K562 (cell line): ENCODE data around the gene RAI14. TPM values are rescaled to one million over a fixed set of nuclear protein-coding genes. Genes with fewer than 3 reads are reported as not detected.

Source experiments
- ATAC-seq: fragments of 200-7000 bp; cut with Tn5 transposase; 3 replicates; pipeline ENCODE4 v1.9.1; 2020; ENCODE audit warnings: moderate library complexity
- BruUV-seq: library from RNA; stranded (reverse); fragments of 400-500 nt; replicated peaks from 2 replicates; lab custom pipeline; 2021; lab: Mats Ljungman, UMichigan
- CTCF ChIA-PET: fragments of 300-600 bp; formaldehyde crosslinking; extraction: SDS; loops from one replicate; lab custom pipeline; 2021; ENCODE audit warnings: low intra/inter-chr PET ratio; lab: Yijun Ruan, JAX
- POLR2A ChIA-PET: fragments of 300-600, 350-650 bp; sonication (Branson Sonifier 250); formaldehyde crosslinking; extraction: SDS; loops from one replicate; lab custom pipeline; 2021; ENCODE audit warnings: antibody characterized with exemption, inconsistent platforms; lab: Yijun Ruan, JAX
- DNase-seq, 4 experiments: peaks; one replicate each; pipeline versions ENCODE4 v3.0.0 to v3.0.0-alpha.2; 2011 to 2018; ENCODE audit warnings: low spot score in 3 of 4, mixed read lengths in 3 of 4; ENCODE audit errors: extremely low read depth in 1 of 4
- FAIRE-seq: peaks from 2 replicates; lab custom pipeline; 2011; peaks lifted over from hg19 to GRCh38; lab: Jason Lieb, UNC
- H2AFZ ChIP-seq: 2 replicates; pipeline ENCODE4 v1.6.0; 2011; ENCODE audit warnings: low read depth, low read length, control low read depth, inconsistent platforms
- H3K27ac ChIP-seq: fragments of 200-600 bp; 3 replicates; pipeline ENCODE4 v1.8.0; 2011; ENCODE audit warnings: low read depth, mild to moderate bottlenecking, control low read depth, inconsistent platforms, low read length, moderate library complexity, mixed read lengths; ENCODE audit errors: extremely low read depth
- H3K27me3 ChIP-seq, 2 experiments: fragments of 300-600 bp in 1 of 2; 2 replicates in 1 of 2; 3 replicates in 1 of 2; pipeline versions ENCODE4 v1.6.0 to v1.8.0; 2011; ENCODE audit warnings: inconsistent platforms in 2 of 2, low read length in 2 of 2, mild to moderate bottlenecking in 1 of 2, mixed read lengths in 1 of 2, moderate library complexity in 1 of 2; ENCODE audit not compliant: control insufficient read depth in 2 of 2, insufficient read depth in 2 of 2
- H3K36me3 ChIP-seq: fragments of 300-600 bp; 3 replicates; pipeline ENCODE4 v1.8.0; 2011; ENCODE audit warnings: mild to moderate bottlenecking, low read length, inconsistent platforms; ENCODE audit not compliant: control insufficient read depth, insufficient read depth
- H3K4me1 ChIP-seq, 2 experiments: fragments of 200-600 bp in 1 of 2; replicated peaks in 1 of 2; 2 replicates in 1 of 2; 3 replicates in 1 of 2; pipeline versions ENCODE4 v1.5.1 to v1.8.0; 2011; ENCODE audit warnings: inconsistent platforms in 2 of 2, low read length in 2 of 2, mild to moderate bottlenecking in 1 of 2, mixed read lengths in 1 of 2, moderate library complexity in 1 of 2; ENCODE audit not compliant: control insufficient read depth in 2 of 2, insufficient read depth in 2 of 2
- H3K4me2 ChIP-seq: 2 replicates; pipeline ENCODE4 v1.6.1; 2011; ENCODE audit warnings: low read length, control low read depth, inconsistent platforms, mixed read lengths; ENCODE audit not compliant: insufficient read depth
- H3K4me3 ChIP-seq: fragments of 200-600 bp; sonication (generic), shearing (Covaris generic); 2 replicates; pipeline ENCODE4 v1.5.1; 2016; ENCODE audit warnings: control low read depth, inconsistent platforms
- H3K79me2 ChIP-seq: fragments of 200-600 bp; 3 replicates; pipeline ENCODE4 v1.8.0; 2011; ENCODE audit warnings: low read length, inconsistent platforms; ENCODE audit not compliant: control insufficient read depth, insufficient read depth
- H3K9ac ChIP-seq, 2 experiments: 2 replicates each; pipeline versions ENCODE4 v1.6.0 to v1.6.1; 2011; ENCODE audit warnings: low read depth in 2 of 2, low read length in 2 of 2, control low read depth in 1 of 2, inconsistent platforms in 1 of 2, mild to moderate bottlenecking in 1 of 2, mixed read lengths in 1 of 2; ENCODE audit not compliant: insufficient read depth in 1 of 2
- H3K9me1 ChIP-seq: one replicate; pipeline ENCODE4 v1.6.0; 2011; ENCODE audit warnings: inconsistent platforms, mild to moderate bottlenecking, low read length, moderate library complexity; ENCODE audit not compliant: control insufficient read depth, insufficient read depth
- H3K9me3 ChIP-seq: replicated peaks from 2 replicates; pipeline ENCODE4 v1.5.1; 2011; ENCODE audit warnings: low read depth, low read length, inconsistent platforms; ENCODE audit not compliant: control insufficient read depth, insufficient read depth
- H4K20me1 ChIP-seq: replicated peaks from 2 replicates; pipeline ENCODE4 v1.6.1; 2011; ENCODE audit warnings: low read length, inconsistent platforms, mixed read lengths; ENCODE audit not compliant: control insufficient read depth, insufficient read depth
- AFF4 ChIP-seq: sonication (generic); formaldehyde crosslinking; IDR thresholded peaks from 2 replicates; pipeline ENCODE4 v1.8.0; 2023; ENCODE audit warnings: mild to moderate bottlenecking, missing genetic modification reagents
- CREBBP ChIP-seq: IDR thresholded peaks from one replicate; pipeline ENCODE4 v1.6.1; 2012; ENCODE audit warnings: low read depth, mild to moderate bottlenecking, control low read depth, inconsistent platforms, low read length
- PHF20 ChIP-seq: fragments of 450-650 bp; IDR thresholded peaks from 2 replicates; pipeline ENCODE4 v1.6.1; 2018; ENCODE audit not compliant: partially characterized antibody
- RAD51 ChIP-seq: fragments of 450-650 bp; IDR thresholded peaks from 2 replicates; pipeline ENCODE4 v1.7.1; 2016; ENCODE audit warnings: low read depth, mild to moderate bottlenecking, borderline replicate concordance
- WGBS: fragments of 100-300 bp; shearing (Covaris generic); methylation state at CpG from one replicate; pipeline ENCODE4 v1.1.6; 2016; ENCODE audit warnings: low coverage, mixed read lengths; ENCODE audit not compliant: insufficient coverage; ENCODE audit errors: missing lambda C conversion rate; 5-methylcytosine and 5-hydroxymethylcytosine counted together
- in situ Hi-C: fragments of 300-500 bp; cut with MboI; formaldehyde crosslinking; loops from 4 replicates; pipeline ENCODE4 v1.15.0; 2018; ENCODE audit warnings: inconsistent platforms, mixed read lengths
- intact Hi-C: fragments of 100-400 bp; cut with micrococcal nuclease; formaldehyde crosslinking; loops from 2 replicates; pipeline ENCODE4 v1.14.2; 2022
- polyA plus RNA-seq, 8 experiments: library from polyadenylated mRNA; depleted of rRNA in 4 of 8; stranded (reverse) in 5 of 8; unstranded in 3 of 8; fragments of >200 nt; fragmentation: Nextera tagmentation in 2 of 8; fragmentation: Illumina TruSeq in 1 of 8; extraction: Ambion mirVana in 2 of 8; extraction: Trizol in 1 of 8; gene quantifications; 2 replicates each; pipeline versions ENCODE4 v1.2.1 to v1.2.3, GENCODE V29; 2011 to 2014; ENCODE audit warnings: inconsistent platforms in 1 of 8, missing spikeins in 1 of 8
- total RNA-seq, 7 experiments: library from RNA; depleted of rRNA in 6 of 7; stranded (reverse); fragments of >200 nt in 6 of 7; fragmentation: Illumina TruSeq in 2 of 7; extraction: Trizol in 2 of 7; gene quantifications; 2 replicates each; pipeline versions ENCODE4 v1.2.1 to v1.2.3, GENCODE V29; 2011 to 2021; ENCODE audit warnings: low replicate concordance in 1 of 7
- TF ChIP-seq, protein P1 (sequence below), 2 experiments: fragments of 450-650 bp; IDR thresholded peaks; 2 replicates each; pipeline ENCODE4 v1.6.1; 2016; ENCODE audit warnings: mild to moderate bottlenecking in 2 of 2, borderline replicate concordance in 1 of 2, low read depth in 1 of 2, moderate library complexity in 1 of 2
- TF ChIP-seq, protein P2 (sequence below): fragments of 250-450 bp; sonication (Bioruptor Pico); IDR thresholded peaks from 2 replicates; pipeline ENCODE4 v1.5.0; 2022; ENCODE audit warnings: mild to moderate bottlenecking

The RAI14 gene
- total and polyA plus RNA-seq, 9 of the 15 experiments (the other 6 are each of a cell fraction or from before 2014, with no cell fraction given), result 11.3 to 82.5 (median 34.8) TPM

DNA sequence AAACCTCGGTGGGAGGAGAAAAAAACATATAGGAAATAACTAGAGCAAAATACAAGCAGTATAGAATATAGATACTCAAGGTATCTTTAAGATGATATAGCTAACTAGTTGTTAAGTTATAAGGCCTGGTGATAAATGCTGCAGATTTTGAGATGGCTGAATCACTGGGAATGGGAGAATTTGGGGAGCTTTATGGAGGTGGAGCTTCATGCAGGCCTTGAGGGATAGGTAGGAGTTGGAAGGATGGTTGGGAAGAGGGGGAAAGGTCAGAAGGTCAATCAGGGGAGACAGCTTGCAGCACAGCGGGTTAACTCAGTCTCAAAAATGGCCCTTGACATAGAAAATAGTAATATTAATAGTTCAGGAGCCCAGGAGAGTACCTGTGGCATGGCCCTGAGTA, 34.8 kb downstream of the RAI14 start (continued):
- no peak for TF ChIP-seq PHF20
- TF ChIP-seq AFF4, result no peak

GRCh38 chr5:34691326-34691725, 35.2 kb downstream of the RAI14 start:
- no peak overlapping the region for H2AFZ ChIP-seq
- H3K9me1 ChIP-seq, result no peaks in the 10 kb centered on the region
- WGBS, result 59% methylated on average over 6 of the region's 6 CpGs
- no peaks in the 10 kb centered on the region for H4K20me1 ChIP-seq
- BruUV-seq, result no TSS peak
- H3K36me3 ChIP-seq, result peaks cover 23% of the 10 kb centered on the region
- no peak overlapping the region for H3K9ac ChIP-seq
- DNase-seq, result no peak
- no peak overlapping the region for H3K27ac ChIP-seq
- H3K9me3 ChIP-seq, result no peaks in the 10 kb centered on the region
- no peak overlapping the region for H3K4me3 ChIP-seq
- intact Hi-C loops, result no loop called here
- ChIA-PET CTCF (no interaction called here), POLR2A (interaction anchor here (0.6 to 1.6 kb wide), 2 partner anchors 8 to 66 kb away, joined by 3 read pairs; no protein-coding TSS in a partner anchor)
- in situ Hi-C loops, result no loop called here
- no peak for FAIRE-seq
- peaks cover 12 to 36% of the 10 kb centered on the region in 2 experiments; a peak in 4 of 5 replicates for H3K4me1 ChIP-seq
- TF ChIP-seq, protein P1, sequence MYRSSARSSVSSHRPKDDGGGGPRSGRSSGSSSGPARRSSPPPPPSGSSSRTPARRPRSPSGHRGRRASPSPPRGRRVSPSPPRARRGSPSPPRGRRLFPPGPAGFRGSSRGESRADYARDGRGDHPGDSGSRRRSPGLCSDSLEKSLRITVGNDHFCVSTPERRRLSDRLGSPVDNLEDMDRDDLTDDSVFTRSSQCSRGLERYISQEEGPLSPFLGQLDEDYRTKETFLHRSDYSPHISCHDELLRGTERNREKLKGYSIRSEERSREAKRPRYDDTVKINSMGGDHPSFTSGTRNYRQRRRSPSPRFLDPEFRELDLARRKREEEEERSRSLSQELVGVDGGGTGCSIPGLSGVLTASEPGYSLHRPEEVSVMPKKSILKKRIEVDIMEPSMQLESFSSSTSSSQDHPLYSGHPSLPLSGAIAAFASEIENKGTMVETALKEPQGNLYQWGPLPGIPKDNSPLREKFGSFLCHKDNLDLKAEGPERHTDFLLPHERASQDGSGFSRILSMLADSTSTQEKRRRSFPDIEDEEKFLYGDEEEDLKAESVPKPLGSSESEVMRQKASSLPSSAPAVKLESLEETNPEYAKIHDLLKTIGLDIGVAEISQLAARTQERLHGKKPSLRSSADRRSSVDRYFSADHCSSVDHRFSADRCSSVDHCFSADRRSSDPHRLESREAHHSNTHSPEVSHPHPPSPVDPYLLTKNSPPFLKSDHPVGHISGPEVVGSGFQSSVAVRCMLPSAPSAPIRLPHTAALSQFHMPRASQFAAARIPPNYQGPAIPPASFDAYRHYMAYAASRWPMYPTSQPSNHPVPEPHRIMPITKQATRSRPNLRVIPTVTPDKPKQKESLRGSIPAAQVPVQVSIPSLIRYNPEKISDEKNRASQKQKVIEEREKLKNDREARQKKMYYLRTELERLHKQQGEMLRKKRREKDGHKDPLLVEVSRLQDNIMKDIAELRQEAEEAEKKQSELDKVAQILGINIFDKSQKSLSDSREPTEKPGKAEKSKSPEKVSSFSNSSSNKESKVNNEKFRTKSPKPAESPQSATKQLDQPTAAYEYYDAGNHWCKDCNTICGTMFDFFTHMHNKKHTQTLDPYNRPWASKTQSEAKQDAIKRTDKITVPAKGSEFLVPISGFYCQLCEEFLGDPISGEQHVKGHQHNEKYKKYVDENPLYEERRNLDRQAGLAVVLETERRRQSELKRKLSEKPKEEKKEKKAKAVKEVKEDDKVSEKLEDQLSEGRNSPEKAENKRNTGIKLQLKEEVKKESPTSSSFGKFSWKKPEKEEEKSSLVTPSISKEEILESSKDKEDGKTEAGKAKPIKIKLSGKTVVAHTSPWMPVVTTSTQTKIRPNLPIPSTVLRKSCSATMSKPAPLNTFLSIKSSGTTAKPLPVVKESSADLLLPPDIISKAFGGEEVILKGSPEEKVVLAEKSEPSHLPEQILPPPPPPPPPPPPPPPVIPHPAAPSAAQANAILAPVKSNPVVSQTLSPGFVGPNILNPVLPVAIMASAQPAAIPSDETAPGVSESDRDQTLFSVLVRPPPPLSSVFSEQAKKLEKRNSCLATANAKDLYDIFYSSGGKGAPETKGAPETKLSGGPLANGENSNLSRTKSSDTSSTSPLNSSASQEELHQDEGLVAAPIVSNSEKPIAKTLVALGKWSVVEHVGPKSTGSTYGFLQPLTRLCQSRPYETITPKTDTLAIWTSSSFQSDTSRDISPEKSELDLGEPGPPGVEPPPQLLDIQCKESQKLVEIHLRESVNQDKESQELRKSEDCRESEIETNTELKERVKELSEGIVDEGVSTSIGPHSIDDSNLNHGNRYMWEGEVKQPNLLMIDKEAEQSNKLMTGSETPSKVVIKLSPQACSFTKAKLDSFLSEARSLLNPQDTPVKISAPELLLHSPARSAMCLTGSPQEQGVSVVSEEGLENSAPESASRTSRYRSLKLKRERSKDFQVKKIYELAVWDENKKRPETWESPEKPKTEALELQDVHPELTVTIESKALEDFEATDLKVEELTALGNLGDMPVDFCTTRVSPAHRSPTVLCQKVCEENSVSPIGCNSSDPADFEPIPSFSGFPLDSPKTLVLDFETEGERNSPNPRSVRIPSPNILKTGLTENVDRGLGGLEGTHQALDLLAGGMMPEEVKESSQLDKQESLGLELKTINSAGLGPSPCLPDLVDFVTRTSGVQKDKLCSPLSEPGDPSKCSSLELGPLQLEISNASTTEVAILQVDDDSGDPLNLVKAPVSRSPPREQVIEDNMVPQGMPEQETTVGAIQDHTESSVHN (IDR thresholded peaks at IDR 0.05; ENCODE audit: borderline replicate concordance in 1 of 2, low read depth in 1 of 2), result no peak
- TF ChIP-seq CREBBP, result no peak
- TF ChIP-seq, protein P2, sequence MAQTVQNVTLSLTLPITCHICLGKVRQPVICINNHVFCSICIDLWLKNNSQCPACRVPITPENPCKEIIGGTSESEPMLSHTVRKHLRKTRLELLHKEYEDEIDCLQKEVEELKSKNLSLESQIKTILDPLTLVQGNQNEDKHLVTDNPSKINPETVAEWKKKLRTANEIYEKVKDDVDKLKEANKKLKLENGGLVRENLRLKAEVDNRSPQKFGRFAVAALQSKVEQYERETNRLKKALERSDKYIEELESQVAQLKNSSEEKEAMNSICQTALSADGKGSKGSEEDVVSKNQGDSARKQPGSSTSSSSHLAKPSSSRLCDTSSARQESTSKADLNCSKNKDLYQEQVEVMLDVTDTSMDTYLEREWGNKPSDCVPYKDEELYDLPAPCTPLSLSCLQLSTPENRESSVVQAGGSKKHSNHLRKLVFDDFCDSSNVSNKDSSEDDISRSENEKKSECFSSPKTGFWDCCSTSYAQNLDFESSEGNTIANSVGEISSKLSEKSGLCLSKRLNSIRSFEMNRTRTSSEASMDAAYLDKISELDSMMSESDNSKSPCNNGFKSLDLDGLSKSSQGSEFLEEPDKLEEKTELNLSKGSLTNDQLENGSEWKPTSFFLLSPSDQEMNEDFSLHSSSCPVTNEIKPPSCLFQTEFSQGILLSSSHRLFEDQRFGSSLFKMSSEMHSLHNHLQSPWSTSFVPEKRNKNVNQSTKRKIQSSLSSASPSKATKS (CRISPR knock-in tag), result no peak
- no peak for TF ChIP-seq RAD51
- H3K4me2 ChIP-seq, result no peak overlapping the region
- H3K27me3 ChIP-seq, result no peaks in the 10 kb centered on the region
- H3K79me2 ChIP-seq, result peaks cover 20% of the 10 kb centered on the region; the same call in 2 of the 3 replicates
- ATAC-seq, result no peak
